HG03565 (cell line): ENCODE results near the gene PSMD9.
"Not testable (repeated sequence)": the region's sequence is repeated elsewhere in the genome, so short reads cannot be mapped to it uniquely, and the experiment has no call there.

Experiments
- ATAC-seq: cut with Tn5 transposase; IDR thresholded peaks from one replicate; pipeline ENCODE4 v1.9.1; 2021; ENCODE audit warnings: mild to moderate bottlenecking, moderate library complexity; ENCODE audit not compliant: unreplicated experiment

Gene PSMD9

GRCh38 chr12:121917950-121918678, 29.5 kb downstream of the PSMD9 start, which contains the start of gene CFAP251:
CFAP251 (plus strand) TSS chr12:121918592; CDS start chr12:121921306, 2,714 bp downstream.
- peak; percentile 91 for ATAC-seq

GRCh38 chr12:121918679-121919038, 30.1 kb downstream of the PSMD9 start:
- ATAC-seq, result peak; percentile 13

- no peak for ATAC-seq
Measured at GRCh38 chr12:121921066-121921465, 32.5 kb downstream of the PSMD9 start.

GRCh38 chr12:121925358-121925695, 36.7 kb downstream of the PSMD9 start:
- ATAC-seq, result no peak

GRCh38 chr12:121926874-121927706, 38.5 kb downstream of the PSMD9 start:
- ATAC-seq, result no peak

- no peak for ATAC-seq
Measured at GRCh38 chr12:121927813-121928212, 39.2 kb downstream of the PSMD9 start.

GRCh38 chr12:121929545-121929944, 41.0 kb downstream of the PSMD9 start:
- ATAC-seq, result not testable (repeated sequence)

- no peak for ATAC-seq
Measured at GRCh38 chr12:121930862-121931261, 42.3 kb downstream of the PSMD9 start.

- no peak for ATAC-seq
Measured at GRCh38 chr12:121932176-121932536, 43.6 kb downstream of the PSMD9 start.

GRCh38 chr12:121932914-121933521, 44.4 kb downstream of the PSMD9 start:
- no peak for ATAC-seq

GRCh38 chr12:121933522-121934308, 45.1 kb downstream of the PSMD9 start:
- no peak for ATAC-seq

- no peak for ATAC-seq
Measured at GRCh38 chr12:121934309-121934664, 45.7 kb downstream of the PSMD9 start.

GRCh38 chr12:121937654-121938053, 49.1 kb downstream of the PSMD9 start:
- ATAC-seq, result no peak

- no peak for ATAC-seq
Measured at GRCh38 chr12:121939186-121939585, 50.6 kb downstream of the PSMD9 start.

GRCh38 chr12:121939992-121940766, 51.6 kb downstream of the PSMD9 start:
- no peak for ATAC-seq

- no peak for ATAC-seq
Measured at GRCh38 chr12:121942145-121942718, 53.6 kb downstream of the PSMD9 start.

GRCh38 chr12:121943926-121944325, 55.3 kb downstream of the PSMD9 start:
- ATAC-seq, result no peak

- ATAC-seq, result no peak
Measured at GRCh38 chr12:121946313-121947025, 57.9 kb downstream of the PSMD9 start.

GRCh38 chr12:121947981-121948380, 59.4 kb downstream of the PSMD9 start:
- ATAC-seq, result no peak
